H9 (cell line): ENCODE results near the gene SERTAD2. TPM values are rescaled to one million over a fixed set of nuclear protein-coding genes. Genes with fewer than 3 reads are reported as not detected.

Experiments used
- DNase-seq: peaks from one replicate; pipeline ENCODE4 v3.0.0-alpha.2; 2017
- H2AFZ ChIP-seq: one replicate; pipeline ENCODE4 v1.6.1; 2013; ENCODE audit warnings: mild to moderate bottlenecking, low read length, control low read depth, moderate library complexity
- H2AK5ac ChIP-seq: 2 replicates; pipeline ENCODE4 v1.6.1; 2013; ENCODE audit warnings: low read length, control low read depth, mixed read lengths; ENCODE audit not compliant: insufficient read length
- H2BK120ac ChIP-seq: one replicate; pipeline ENCODE4 v1.6.1; 2013; ENCODE audit warnings: low read depth, mild to moderate bottlenecking, low read length, control low read depth, inconsistent platforms; ENCODE audit not compliant: poor library complexity, severe bottlenecking
- H2BK12ac ChIP-seq: 2 replicates; pipeline ENCODE4 v1.6.1; 2013; ENCODE audit warnings: low read length, control low read depth, mixed read lengths, low read depth; ENCODE audit not compliant: insufficient read length
- H2BK15ac ChIP-seq: 2 replicates; pipeline ENCODE4 v1.6.1; 2013; ENCODE audit warnings: low read depth, low read length, control low read depth
- H2BK20ac ChIP-seq: one replicate; pipeline ENCODE4 v1.6.1; 2013; ENCODE audit warnings: low read depth, mild to moderate bottlenecking, low read length, control low read depth, inconsistent platforms; ENCODE audit not compliant: poor library complexity, severe bottlenecking
- H2BK5ac ChIP-seq: 2 replicates; pipeline ENCODE4 v1.6.1; 2013; ENCODE audit warnings: low read length, control low read depth, mixed read lengths; ENCODE audit not compliant: insufficient read length
- H3K14ac ChIP-seq: 2 replicates; pipeline ENCODE4 v1.6.1; 2013; ENCODE audit warnings: low read length, control low read depth; ENCODE audit not compliant: insufficient read depth
- H3K18ac ChIP-seq: 2 replicates; pipeline ENCODE4 v1.6.1; 2013; ENCODE audit warnings: low read depth, mild to moderate bottlenecking, mixed read lengths, low read length, control low read depth; ENCODE audit not compliant: insufficient read length
- H3K23ac ChIP-seq: 2 replicates; pipeline ENCODE4 v1.6.1; 2013; ENCODE audit warnings: low read length, control low read depth, mixed read lengths, low read depth; ENCODE audit not compliant: insufficient read length
- H3K23me2 ChIP-seq: 2 replicates; pipeline ENCODE4 v1.6.1; 2013; ENCODE audit warnings: low read depth, mild to moderate bottlenecking, mixed read lengths, low read length, control low read depth; ENCODE audit not compliant: insufficient read length, poor library complexity, severe bottlenecking
- H3K27ac ChIP-seq: 2 replicates; pipeline ENCODE4 v1.5.1; 2013; ENCODE audit warnings: low read length, control low read depth, mixed read lengths, low read depth; ENCODE audit not compliant: insufficient read length
- H3K27me3 ChIP-seq: 2 replicates; pipeline ENCODE4 v1.6.1; 2013; ENCODE audit warnings: low read length, control low read depth, inconsistent platforms; ENCODE audit not compliant: insufficient read depth
- H3K4ac ChIP-seq: 2 replicates; pipeline ENCODE4 v1.6.1; 2013; ENCODE audit warnings: low read depth, mild to moderate bottlenecking, control low read depth, inconsistent platforms, low read length, moderate library complexity
- H3K4me1 ChIP-seq: 2 replicates; pipeline ENCODE4 v1.6.1; 2013; ENCODE audit warnings: low read length, control low read depth, inconsistent platforms; ENCODE audit not compliant: insufficient read depth
- H3K4me2 ChIP-seq: 2 replicates; pipeline ENCODE4 v1.6.1; 2013; ENCODE audit warnings: low read length, control low read depth, mixed read lengths; ENCODE audit not compliant: insufficient read length, insufficient read depth
- H3K56ac ChIP-seq: 2 replicates; pipeline ENCODE4 v1.6.1; 2013; ENCODE audit warnings: low read depth, mild to moderate bottlenecking, mixed read lengths, low read length, control low read depth; ENCODE audit not compliant: insufficient read length
- H3K79me1 ChIP-seq: 2 replicates; pipeline ENCODE4 v1.6.1; 2013; ENCODE audit warnings: low read depth, mild to moderate bottlenecking, moderate library complexity, low read length, control low read depth, inconsistent platforms; ENCODE audit not compliant: insufficient read depth, poor library complexity, severe bottlenecking
- H3K79me2 ChIP-seq: 2 replicates; pipeline ENCODE4 v1.6.1; 2013; ENCODE audit warnings: low read length, control low read depth, inconsistent platforms; ENCODE audit not compliant: insufficient read depth
- H3K9ac ChIP-seq: 2 replicates; pipeline ENCODE4 v1.6.1; 2013; ENCODE audit warnings: low read length, control low read depth, mixed read lengths; ENCODE audit not compliant: insufficient read length; ENCODE audit errors: extremely low read depth
- H3K9me3 ChIP-seq: one replicate; pipeline ENCODE4 v1.6.1; 2013; ENCODE audit warnings: low read depth, low read length, inconsistent platforms; ENCODE audit not compliant: control insufficient read depth
- H3T11ph ChIP-seq: one replicate; pipeline ENCODE4 v1.6.1; 2013; ENCODE audit warnings: mild to moderate bottlenecking, low read length, control low read depth, inconsistent platforms
- H4K20me1 ChIP-seq: one replicate; pipeline ENCODE4 v1.6.1; 2013; ENCODE audit not compliant: control insufficient read depth, insufficient read length, insufficient read depth
- H4K5ac ChIP-seq: 2 replicates; pipeline ENCODE4 v1.6.1; 2013; ENCODE audit warnings: low read depth, mild to moderate bottlenecking, mixed read lengths, low read length, control low read depth; ENCODE audit not compliant: insufficient read length
- H4K8ac ChIP-seq: replicated peaks from 2 replicates; pipeline ENCODE4 v1.6.1; 2013; ENCODE audit warnings: low read length, control low read depth, mixed read lengths, low read depth; ENCODE audit not compliant: insufficient read length
- H4K91ac ChIP-seq: 2 replicates; pipeline ENCODE4 v1.6.1; 2013; ENCODE audit warnings: low read depth, mild to moderate bottlenecking, moderate library complexity, mixed read lengths, low read length, control low read depth; ENCODE audit not compliant: insufficient read length
- H3K27ac Mint-ChIP-seq, 3 experiments: 2 replicates in 2 of 3; 3 replicates in 1 of 3; pipeline ENCODE4 v1.8.0; 2020 to 2021; ENCODE audit warnings: mixed read lengths in 3 of 3, mild to moderate bottlenecking in 1 of 3, moderate library complexity in 1 of 3
- H3K27me3 Mint-ChIP-seq: 2 replicates; pipeline ENCODE4 v1.8.0; 2021; ENCODE audit warnings: low read depth, mild to moderate bottlenecking, moderate library complexity, mixed read lengths
- H3K36me3 Mint-ChIP-seq, 3 experiments: 2 replicates in 2 of 3; 3 replicates in 1 of 3; pipeline ENCODE4 v1.8.0; 2020 to 2021; ENCODE audit warnings: low read depth in 3 of 3, mixed read lengths in 3 of 3; ENCODE audit not compliant: insufficient read depth in 1 of 3
- H3K4me1 Mint-ChIP-seq, 2 experiments: 2 replicates each; pipeline ENCODE4 v1.8.0; 2020; ENCODE audit warnings: mixed read lengths in 2 of 2
- H3K4me3 Mint-ChIP-seq, 2 experiments: 2 replicates in 1 of 2; 3 replicates in 1 of 2; pipeline ENCODE4 v1.8.0; 2020 to 2021; ENCODE audit warnings: mild to moderate bottlenecking in 2 of 2, mixed read lengths in 2 of 2, moderate library complexity in 1 of 2
- H3K9me3 Mint-ChIP-seq, 2 experiments: 2 replicates in 1 of 2; 3 replicates in 1 of 2; pipeline ENCODE4 v1.8.0; 2020; ENCODE audit warnings: mild to moderate bottlenecking in 2 of 2, mixed read lengths in 2 of 2, moderate library complexity in 1 of 2
- CTCF ChIP-seq: fragments of 200-600 bp; sonication (generic); conservative IDR thresholded peaks from 3 replicates; pipeline ENCODE4 v1.8.0; 2021; ENCODE audit warnings: antibody characterized with exemption, mild to moderate bottlenecking
- WGBS: extraction: QIAGEN DNeasy Blood & Tissue Kit; methylation state at CpG from one replicate; pipeline ENCODE4 v1.1.7; 2013; ENCODE audit warnings: missing lambda C conversion rate, low lambda C conversion rate, mixed read lengths; ENCODE audit not compliant: insufficient read length; ENCODE audit errors: extremely low coverage; 5-methylcytosine and 5-hydroxymethylcytosine counted together
- total RNA-seq: library from RNA; stranded (reverse); gene quantifications from 2 replicates; pipeline ENCODE4 v1.2.1, GENCODE V29; 2021

The SERTAD2 gene
- total RNA-seq, 1 experiment from 2014 or later = 3.5 TPM

GRCh38 chr2:64610316-64610855, 43.3 kb downstream of the SERTAD2 start:
- Mint-ChIP-seq H3K36me3 (no peaks in the 10 kb centered on the region), H3K4me1 (peaks cover 8 to 21% of the 10 kb centered on the region in 2 experiments; a peak in 3 of 4 replicates), H3K27ac (no peak overlapping the region), H3K9me3 (no peaks in the 10 kb centered on the region), H3K4me3 (peak overlapping the region in 1 of 2 experiments; percentile 72; a peak in 2 of 5 replicates), H3K27me3 (peaks cover 50% of the 10 kb centered on the region)
- H2BK12ac ChIP-seq = no peak overlapping the region
- no peak overlapping the region for H3K27ac ChIP-seq
- no peak overlapping the region for H2BK5ac ChIP-seq
- no CpG with 5 or more reads among the region's 6 CpGs for WGBS
- H3K23me2 ChIP-seq = peaks cover 2% of the 10 kb centered on the region
- no peak overlapping the region for H2AFZ ChIP-seq
- no peak overlapping the region for H3K18ac ChIP-seq
- H4K91ac ChIP-seq = no peak overlapping the region
- no peak overlapping the region for H2BK15ac ChIP-seq
- TF ChIP-seq CTCF = no peak
- no peak overlapping the region for H3K4me2 ChIP-seq
- H3K56ac ChIP-seq = no peak overlapping the region
- no peak overlapping the region for H3T11ph ChIP-seq
- no peaks in the 10 kb centered on the region for H4K20me1 ChIP-seq
- no peak overlapping the region for H3K4ac ChIP-seq
- no peak overlapping the region for H3K23ac ChIP-seq
- H3K9ac ChIP-seq = no peak overlapping the region
- H4K8ac ChIP-seq = no peak overlapping the region
- no peaks in the 10 kb centered on the region for H3K79me2 ChIP-seq
- no peak for DNase-seq
- no peak overlapping the region for H2BK20ac ChIP-seq
- no peaks in the 10 kb centered on the region for H3K9me3 ChIP-seq
- H3K27me3 ChIP-seq = no peaks in the 10 kb centered on the region; the same call in 1 of the 2 replicates
- no peak overlapping the region for H2AK5ac ChIP-seq
- H2BK120ac ChIP-seq = no peak overlapping the region
- no peak overlapping the region for H4K5ac ChIP-seq
- no peaks in the 10 kb centered on the region for H3K4me1 ChIP-seq
- H3K14ac ChIP-seq = no peak overlapping the region
- no peaks in the 10 kb centered on the region for H3K79me1 ChIP-seq
